H9 (cell line): Measurements from ENCODE around the gene NDUFB10. TPM values are rescaled to one million over a fixed set of nuclear protein-coding genes. Genes with fewer than 3 reads are reported as not detected.

ENCODE experiments used
- DNase-seq: peaks from one replicate; pipeline ENCODE4 v3.0.0-alpha.2; 2017
- H2AFZ ChIP-seq: one replicate; pipeline ENCODE4 v1.6.1; 2013; ENCODE audit warnings: mild to moderate bottlenecking, low read length, control low read depth, moderate library complexity
- H2AK5ac ChIP-seq: 2 replicates; pipeline ENCODE4 v1.6.1; 2013; ENCODE audit warnings: low read length, control low read depth, mixed read lengths; ENCODE audit not compliant: insufficient read length
- H2BK120ac ChIP-seq: one replicate; pipeline ENCODE4 v1.6.1; 2013; ENCODE audit warnings: low read depth, mild to moderate bottlenecking, low read length, control low read depth, inconsistent platforms; ENCODE audit not compliant: poor library complexity, severe bottlenecking
- H2BK12ac ChIP-seq: 2 replicates; pipeline ENCODE4 v1.6.1; 2013; ENCODE audit warnings: low read length, control low read depth, mixed read lengths, low read depth; ENCODE audit not compliant: insufficient read length
- H2BK15ac ChIP-seq: 2 replicates; pipeline ENCODE4 v1.6.1; 2013; ENCODE audit warnings: low read depth, low read length, control low read depth
- H2BK20ac ChIP-seq: one replicate; pipeline ENCODE4 v1.6.1; 2013; ENCODE audit warnings: low read depth, mild to moderate bottlenecking, low read length, control low read depth, inconsistent platforms; ENCODE audit not compliant: poor library complexity, severe bottlenecking
- H2BK5ac ChIP-seq: 2 replicates; pipeline ENCODE4 v1.6.1; 2013; ENCODE audit warnings: low read length, control low read depth, mixed read lengths; ENCODE audit not compliant: insufficient read length
- H3K14ac ChIP-seq: 2 replicates; pipeline ENCODE4 v1.6.1; 2013; ENCODE audit warnings: low read length, control low read depth; ENCODE audit not compliant: insufficient read depth
- H3K18ac ChIP-seq: 2 replicates; pipeline ENCODE4 v1.6.1; 2013; ENCODE audit warnings: low read depth, mild to moderate bottlenecking, mixed read lengths, low read length, control low read depth; ENCODE audit not compliant: insufficient read length
- H3K23ac ChIP-seq: 2 replicates; pipeline ENCODE4 v1.6.1; 2013; ENCODE audit warnings: low read length, control low read depth, mixed read lengths, low read depth; ENCODE audit not compliant: insufficient read length
- H3K23me2 ChIP-seq: 2 replicates; pipeline ENCODE4 v1.6.1; 2013; ENCODE audit warnings: low read depth, mild to moderate bottlenecking, mixed read lengths, low read length, control low read depth; ENCODE audit not compliant: insufficient read length, poor library complexity, severe bottlenecking
- H3K27ac ChIP-seq: 2 replicates; pipeline ENCODE4 v1.5.1; 2013; ENCODE audit warnings: low read length, control low read depth, mixed read lengths, low read depth; ENCODE audit not compliant: insufficient read length
- H3K27me3 ChIP-seq: 2 replicates; pipeline ENCODE4 v1.6.1; 2013; ENCODE audit warnings: low read length, control low read depth, inconsistent platforms; ENCODE audit not compliant: insufficient read depth
- H3K4ac ChIP-seq: 2 replicates; pipeline ENCODE4 v1.6.1; 2013; ENCODE audit warnings: low read depth, mild to moderate bottlenecking, control low read depth, inconsistent platforms, low read length, moderate library complexity
- H3K4me1 ChIP-seq: 2 replicates; pipeline ENCODE4 v1.6.1; 2013; ENCODE audit warnings: low read length, control low read depth, inconsistent platforms; ENCODE audit not compliant: insufficient read depth
- H3K4me2 ChIP-seq: 2 replicates; pipeline ENCODE4 v1.6.1; 2013; ENCODE audit warnings: low read length, control low read depth, mixed read lengths; ENCODE audit not compliant: insufficient read length, insufficient read depth
- H3K56ac ChIP-seq: 2 replicates; pipeline ENCODE4 v1.6.1; 2013; ENCODE audit warnings: low read depth, mild to moderate bottlenecking, mixed read lengths, low read length, control low read depth; ENCODE audit not compliant: insufficient read length
- H3K79me1 ChIP-seq: 2 replicates; pipeline ENCODE4 v1.6.1; 2013; ENCODE audit warnings: low read depth, mild to moderate bottlenecking, moderate library complexity, low read length, control low read depth, inconsistent platforms; ENCODE audit not compliant: insufficient read depth, poor library complexity, severe bottlenecking
- H3K79me2 ChIP-seq: 2 replicates; pipeline ENCODE4 v1.6.1; 2013; ENCODE audit warnings: low read length, control low read depth, inconsistent platforms; ENCODE audit not compliant: insufficient read depth
- H3K9ac ChIP-seq: 2 replicates; pipeline ENCODE4 v1.6.1; 2013; ENCODE audit warnings: low read length, control low read depth, mixed read lengths; ENCODE audit not compliant: insufficient read length; ENCODE audit errors: extremely low read depth
- H3K9me3 ChIP-seq: one replicate; pipeline ENCODE4 v1.6.1; 2013; ENCODE audit warnings: low read depth, low read length, inconsistent platforms; ENCODE audit not compliant: control insufficient read depth
- H3T11ph ChIP-seq: one replicate; pipeline ENCODE4 v1.6.1; 2013; ENCODE audit warnings: mild to moderate bottlenecking, low read length, control low read depth, inconsistent platforms
- H4K20me1 ChIP-seq: one replicate; pipeline ENCODE4 v1.6.1; 2013; ENCODE audit not compliant: control insufficient read depth, insufficient read length, insufficient read depth
- H4K5ac ChIP-seq: 2 replicates; pipeline ENCODE4 v1.6.1; 2013; ENCODE audit warnings: low read depth, mild to moderate bottlenecking, mixed read lengths, low read length, control low read depth; ENCODE audit not compliant: insufficient read length
- H4K8ac ChIP-seq: replicated peaks from 2 replicates; pipeline ENCODE4 v1.6.1; 2013; ENCODE audit warnings: low read length, control low read depth, mixed read lengths, low read depth; ENCODE audit not compliant: insufficient read length
- H4K91ac ChIP-seq: 2 replicates; pipeline ENCODE4 v1.6.1; 2013; ENCODE audit warnings: low read depth, mild to moderate bottlenecking, moderate library complexity, mixed read lengths, low read length, control low read depth; ENCODE audit not compliant: insufficient read length
- H3K27ac Mint-ChIP-seq, 3 experiments: 2 replicates in 2 of 3; 3 replicates in 1 of 3; pipeline ENCODE4 v1.8.0; 2020 to 2021; ENCODE audit warnings: mixed read lengths in 3 of 3, mild to moderate bottlenecking in 1 of 3, moderate library complexity in 1 of 3
- H3K27me3 Mint-ChIP-seq: 2 replicates; pipeline ENCODE4 v1.8.0; 2021; ENCODE audit warnings: low read depth, mild to moderate bottlenecking, moderate library complexity, mixed read lengths
- H3K36me3 Mint-ChIP-seq, 3 experiments: 2 replicates in 2 of 3; 3 replicates in 1 of 3; pipeline ENCODE4 v1.8.0; 2020 to 2021; ENCODE audit warnings: low read depth in 3 of 3, mixed read lengths in 3 of 3; ENCODE audit not compliant: insufficient read depth in 1 of 3
- H3K4me1 Mint-ChIP-seq, 2 experiments: 2 replicates each; pipeline ENCODE4 v1.8.0; 2020; ENCODE audit warnings: mixed read lengths in 2 of 2
- H3K4me3 Mint-ChIP-seq, 2 experiments: 2 replicates in 1 of 2; 3 replicates in 1 of 2; pipeline ENCODE4 v1.8.0; 2020 to 2021; ENCODE audit warnings: mild to moderate bottlenecking in 2 of 2, mixed read lengths in 2 of 2, moderate library complexity in 1 of 2
- H3K9me3 Mint-ChIP-seq, 2 experiments: 2 replicates in 1 of 2; 3 replicates in 1 of 2; pipeline ENCODE4 v1.8.0; 2020; ENCODE audit warnings: mild to moderate bottlenecking in 2 of 2, mixed read lengths in 2 of 2, moderate library complexity in 1 of 2
- CTCF ChIP-seq: fragments of 200-600 bp; sonication (generic); conservative IDR thresholded peaks from 3 replicates; pipeline ENCODE4 v1.8.0; 2021; ENCODE audit warnings: antibody characterized with exemption, mild to moderate bottlenecking
- WGBS: extraction: QIAGEN DNeasy Blood & Tissue Kit; methylation state at CpG from one replicate; pipeline ENCODE4 v1.1.7; 2013; ENCODE audit warnings: missing lambda C conversion rate, low lambda C conversion rate, mixed read lengths; ENCODE audit not compliant: insufficient read length; ENCODE audit errors: extremely low coverage; 5-methylcytosine and 5-hydroxymethylcytosine counted together
- total RNA-seq: library from RNA; stranded (reverse); gene quantifications from 2 replicates; pipeline ENCODE4 v1.2.1, GENCODE V29; 2021

The NDUFB10 gene
- total RNA-seq, 1 experiment from 2014 or later = 191 TPM

GRCh38 chr16:2009164-2009711 lies 49.9 kb downstream of the NDUFB10 start:
- TF ChIP-seq CTCF = no peak

More at GRCh38 chr16:2009164-2009711, 49.9 kb downstream of the NDUFB10 start:
- Histone ChIP-seq H3K23ac (no peak overlapping the region), H3K23me2 (peaks cover 11% of the 10 kb centered on the region), H3K4me1 (peaks cover 6% of the 10 kb centered on the region; the same call in 1 of the 2 replicates), H3K56ac (no peak overlapping the region), H3K4ac (no peak overlapping the region), H4K91ac (no peak overlapping the region), H3K9me3 (no peaks in the 10 kb centered on the region), H4K8ac (no peak overlapping the region), H3K4me2 (peak overlapping the region; percentile 73), H4K20me1 (no peaks in the 10 kb centered on the region), H3K27me3 (no peaks in the 10 kb centered on the region), H3K27ac (no peak overlapping the region), H3K18ac (no peak overlapping the region), H2AK5ac (no peak overlapping the region), H2BK12ac (no peak overlapping the region), H2BK120ac (no peak overlapping the region), H3K79me1 (peaks cover 21% of the 10 kb centered on the region), H2BK20ac (no peak overlapping the region), H3K9ac (peak overlapping the region; percentile 83), H2AFZ (no peak overlapping the region), H3K14ac (0 out of 2 replicates have a peak overlapping the region, but pooled peaks have one; percentile 25), H4K5ac (no peak overlapping the region), H2BK5ac (no peak overlapping the region), H3T11ph (no peak overlapping the region), H3K79me2 (peaks cover 26% of the 10 kb centered on the region; the same call in 1 of the 2 replicates), H2BK15ac (no peak overlapping the region)
- Mint-ChIP-seq H3K9me3 (no peaks in the 10 kb centered on the region; a peak in 1 of 5 replicates), H3K36me3 (peaks cover 5 to 16% (median 12%) of the 10 kb centered on the region in 3 experiments), H3K27ac (no peak overlapping the region), H3K27me3 (no peaks in the 10 kb centered on the region; the same call in 1 of the 2 replicates), H3K4me3 (peak overlapping the region; percentile 78 to 81), H3K4me1 (peaks cover 21 to 34% of the 10 kb centered on the region in 2 experiments)
- no CpG with 5 or more reads among the region's 55 CpGs for WGBS
- no peak for DNase-seq
